Suppressor macrophage (primary cell): Measurements from ENCODE around the gene PTPRN.
A peak's percentile ranks its signal among the peaks of the same experiment; 100 is the strongest.
"Not testable (repeated sequence)": the region's sequence is repeated elsewhere in the genome, so short reads cannot be mapped to it uniquely, and the experiment has no call there.

Source experiments
- DNase-seq, 4 experiments: peaks; one replicate each; pipeline ENCODE4 v3.0.0-alpha.2; 2020 to 2022

The PTPRN gene

DNA sequence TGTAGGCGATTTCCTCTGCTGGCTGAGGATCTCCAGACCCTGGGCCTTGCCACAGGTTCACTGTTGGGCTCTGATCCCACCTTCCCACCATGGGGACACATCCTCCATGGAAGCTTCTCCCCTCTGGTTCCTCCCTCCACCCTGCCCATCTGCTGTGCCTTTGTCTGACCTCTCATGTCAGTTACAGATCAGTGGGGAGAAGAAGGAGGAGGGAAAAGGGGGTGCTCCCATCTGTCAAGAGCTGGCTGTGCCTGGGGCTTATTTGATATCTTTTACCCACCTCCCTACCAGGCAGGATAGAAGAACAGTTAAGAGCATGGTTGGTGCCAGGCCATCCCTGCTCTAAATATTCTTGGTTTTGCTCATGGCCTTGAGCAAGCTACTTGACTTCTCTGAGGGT lies 42.3 kb downstream of the PTPRN start:
- DNase-seq, result no peak

DNA sequence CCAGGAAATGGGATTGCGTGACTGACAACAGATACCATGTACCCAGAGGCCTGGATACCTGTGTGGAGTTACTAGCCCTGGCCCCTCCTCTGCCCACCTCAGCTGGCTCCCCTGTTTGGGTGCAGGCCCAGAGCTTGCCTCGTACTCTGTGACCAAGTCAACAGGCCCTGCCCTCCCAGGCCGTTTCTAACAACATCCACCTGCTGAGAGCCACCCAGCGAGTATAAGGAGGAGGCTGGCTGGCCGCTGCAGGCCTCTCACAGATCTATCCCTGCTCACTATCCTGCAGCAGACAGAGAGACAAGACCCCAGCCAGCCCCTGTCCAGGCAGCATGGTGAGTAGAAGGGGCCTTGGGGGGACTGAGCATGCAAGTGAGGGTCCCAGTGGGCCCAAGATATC lies 43.0 kb downstream of the PTPRN start:
- DNase-seq, result no peak

DNA sequence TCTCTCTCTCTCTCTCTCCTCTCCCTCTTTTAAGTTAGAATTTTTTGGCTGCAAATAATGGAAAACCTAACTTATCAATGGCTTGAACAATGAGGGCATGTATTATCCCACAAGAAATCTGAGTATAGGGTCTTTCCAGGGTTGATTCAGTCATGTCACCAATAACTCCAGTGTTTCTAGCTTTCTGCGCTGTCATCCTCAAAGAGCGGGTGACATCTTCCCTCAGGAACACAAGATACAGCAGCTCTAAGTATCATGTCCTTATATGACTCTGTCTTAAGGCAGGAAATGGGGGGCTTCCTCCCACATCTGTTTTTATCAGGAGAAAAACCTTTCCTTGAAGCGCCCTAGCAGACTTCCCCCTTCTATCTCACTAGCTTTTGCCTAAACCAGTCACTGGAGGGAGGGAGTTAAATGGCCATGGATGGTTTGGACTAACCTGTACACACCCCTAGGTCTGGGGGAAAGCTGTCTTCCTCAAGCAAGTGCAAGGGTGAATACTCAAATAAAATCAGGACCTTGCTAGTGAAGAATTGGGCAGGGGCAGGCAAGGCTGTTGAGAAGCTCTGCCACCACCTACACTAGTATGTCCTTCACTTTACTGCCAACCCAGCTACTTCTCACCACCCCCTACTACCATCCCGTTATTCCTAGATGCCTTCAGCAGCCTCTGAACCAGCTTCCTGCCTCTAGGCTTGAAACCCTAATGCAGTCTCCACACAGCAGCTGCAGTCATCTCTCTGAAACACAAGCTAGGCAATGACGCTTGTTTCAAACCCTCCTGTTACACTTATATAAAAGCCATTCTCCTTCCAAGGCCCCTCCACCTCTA lies 48.0 kb downstream of the PTPRN start:
- no peak for DNase-seq

DNA sequence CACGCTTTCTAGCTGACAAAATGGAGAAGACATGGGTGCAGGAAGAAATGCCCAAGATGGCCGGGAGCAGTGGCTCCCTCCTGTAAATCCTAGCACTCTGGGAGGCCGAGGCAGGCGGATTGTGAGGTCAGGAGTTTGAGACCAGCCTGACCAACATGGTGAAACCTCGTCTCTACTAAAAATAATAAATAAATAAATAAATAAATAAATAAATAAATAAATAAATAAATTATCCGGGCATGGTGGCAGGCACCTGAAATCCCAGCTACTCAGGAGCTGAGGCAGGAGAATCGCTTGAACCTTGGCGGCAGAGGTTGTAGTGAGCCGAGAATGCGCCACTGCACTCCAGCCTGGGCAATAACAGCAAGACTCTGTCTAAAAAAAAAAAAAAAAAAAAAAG lies 50.3 kb downstream of the PTPRN start:
- not testable (repeated sequence) for DNase-seq

DNA sequence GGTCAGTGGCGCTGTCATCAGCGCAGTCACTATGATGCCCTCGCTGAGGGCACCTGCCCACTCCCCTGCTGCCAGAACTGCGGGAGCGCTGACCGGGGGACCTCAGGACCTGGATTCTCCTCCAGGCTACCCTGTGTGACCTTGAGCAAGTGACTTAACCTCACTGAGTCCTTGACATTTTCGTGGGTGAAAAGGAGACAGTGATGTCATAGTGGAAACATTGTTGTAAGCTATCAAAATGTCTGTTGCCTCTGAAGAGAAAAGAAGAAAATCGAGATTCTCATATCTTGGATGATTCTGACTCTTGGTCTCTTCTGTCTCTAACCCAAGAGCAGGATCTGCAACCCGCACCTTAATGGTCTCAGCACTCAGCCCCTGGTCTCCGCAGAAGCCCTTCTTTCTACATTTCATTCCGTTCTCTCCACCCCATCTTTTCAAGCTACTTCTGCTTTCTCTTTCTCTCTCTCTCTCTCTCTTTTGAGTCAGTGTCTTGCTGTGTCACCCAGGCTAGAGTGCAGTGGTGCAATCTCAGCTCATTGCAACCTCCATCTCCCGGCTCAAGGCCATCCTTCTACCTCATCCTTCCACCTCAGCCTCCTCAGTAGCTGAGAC lies 54.5 kb downstream of the PTPRN start:
- DNase-seq, result peak; percentile 54 to 76 (median 60)

DNA sequence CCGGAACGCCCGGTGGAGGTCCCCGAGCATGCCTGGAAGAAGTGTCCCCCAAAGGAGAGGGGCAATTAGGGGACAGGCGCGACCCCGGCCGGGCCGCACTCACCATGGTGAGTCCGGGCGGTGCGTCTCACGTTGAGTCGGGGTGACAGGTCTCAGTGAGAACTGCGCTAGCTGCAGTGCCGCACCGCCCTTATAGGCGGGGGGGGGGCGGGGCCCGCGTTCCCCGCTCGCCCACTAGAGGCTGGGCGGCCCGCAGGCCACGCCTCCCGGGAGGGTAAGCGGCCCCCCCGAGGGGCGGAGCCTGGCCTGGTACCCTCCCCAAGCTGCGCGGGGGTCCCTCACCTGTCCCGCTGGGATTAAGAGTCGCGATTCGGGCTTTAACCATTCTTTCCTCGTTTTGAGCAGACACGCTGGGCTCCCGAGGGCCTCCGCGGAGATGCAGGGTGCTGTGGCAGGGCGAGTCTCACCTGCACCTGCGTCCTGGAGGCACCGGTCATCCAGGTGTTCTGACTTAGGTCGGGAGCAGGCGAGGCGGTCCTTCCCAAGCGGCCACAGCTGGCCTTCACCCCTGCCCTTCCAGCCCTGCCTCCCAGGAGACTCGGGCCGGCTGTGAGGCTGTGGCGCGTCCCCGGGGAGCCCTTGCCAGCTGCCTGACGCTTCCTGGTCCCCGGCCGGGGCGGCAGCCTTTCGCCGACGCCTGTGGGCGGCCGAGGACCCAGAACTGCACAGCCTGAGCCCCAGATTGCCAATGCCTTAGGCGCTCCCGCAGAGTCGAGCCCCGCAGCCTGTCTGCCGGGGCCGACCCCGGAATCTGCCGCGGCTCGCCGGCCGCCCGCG lies 55.2 kb downstream of the PTPRN start, which contains the start of gene TUBA4A:
Gene TUBA4A, minus strand, starts transcription at position 166 of the 837 bp plus-strand sequence. Its CDS starts 60 bp downstream, at position 106.
- DNase-seq, result peak; percentile 87 to 95 (median 91)

DNA sequence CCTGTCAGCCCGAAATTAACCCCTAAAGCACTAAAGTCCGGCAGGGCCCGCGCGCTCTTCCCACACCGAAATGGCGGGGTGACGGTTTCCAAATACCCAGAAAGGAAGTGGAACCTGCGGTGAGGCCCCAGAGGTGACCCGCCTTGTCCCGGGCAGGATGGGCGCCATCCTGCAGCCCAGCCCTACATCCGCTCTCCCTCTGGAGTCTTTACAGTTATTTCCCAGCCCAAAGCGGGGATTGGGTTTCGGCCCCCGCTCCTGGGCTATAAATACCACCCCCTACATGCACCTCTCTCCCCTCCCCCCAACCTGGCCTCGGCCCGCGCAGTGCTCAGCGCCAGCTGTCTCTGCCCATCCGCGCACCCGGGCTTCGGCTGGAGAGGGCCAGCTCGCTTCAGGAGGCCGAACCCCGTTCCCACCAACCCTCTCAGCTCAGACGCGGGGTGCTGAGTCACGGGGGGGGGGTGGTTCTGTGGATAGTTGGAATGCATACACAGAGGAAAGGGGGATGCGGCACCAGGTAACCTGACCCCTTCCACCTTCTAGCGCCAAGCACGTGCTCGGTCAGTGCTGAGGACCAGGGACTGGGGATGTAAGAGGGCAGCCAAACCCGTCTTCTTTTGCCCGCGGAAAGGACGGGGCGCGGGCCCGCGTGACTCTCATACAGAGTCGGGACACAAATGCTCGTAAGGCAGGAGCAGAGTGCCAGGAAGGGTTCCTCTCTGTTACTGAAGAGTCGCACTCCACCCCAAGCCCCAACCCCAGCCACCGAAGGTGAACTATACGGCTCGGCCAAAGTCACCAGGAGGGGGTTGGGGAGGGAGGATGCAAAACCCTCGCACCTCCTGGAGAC lies 56.1 kb downstream of the PTPRN start, which contains the start of gene TUBA4B:
Gene TUBA4B, plus strand, starts transcription at position 344 of the 853 bp plus-strand sequence. Its CDS starts 165 bp downstream, at position 509.
- peak; percentile 20 to 58 (median 37) for DNase-seq

DNA sequence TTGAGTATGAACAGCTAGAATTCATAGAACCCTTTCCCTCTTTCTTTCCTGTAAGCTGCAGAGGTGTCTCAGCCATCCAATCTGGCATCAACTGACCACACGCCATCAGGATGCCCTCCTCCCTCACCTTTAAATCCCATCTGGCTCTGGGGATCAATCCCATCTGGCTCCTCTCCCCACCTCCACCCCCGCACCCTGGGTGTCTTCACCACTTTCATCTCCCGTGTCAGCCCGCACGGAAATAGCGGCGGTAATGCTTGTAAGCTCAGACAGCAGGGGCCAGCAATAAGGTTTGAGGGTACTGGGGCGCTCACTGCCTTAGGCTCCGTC lies 56.7 kb downstream of the PTPRN start:
- no peak for DNase-seq

DNA sequence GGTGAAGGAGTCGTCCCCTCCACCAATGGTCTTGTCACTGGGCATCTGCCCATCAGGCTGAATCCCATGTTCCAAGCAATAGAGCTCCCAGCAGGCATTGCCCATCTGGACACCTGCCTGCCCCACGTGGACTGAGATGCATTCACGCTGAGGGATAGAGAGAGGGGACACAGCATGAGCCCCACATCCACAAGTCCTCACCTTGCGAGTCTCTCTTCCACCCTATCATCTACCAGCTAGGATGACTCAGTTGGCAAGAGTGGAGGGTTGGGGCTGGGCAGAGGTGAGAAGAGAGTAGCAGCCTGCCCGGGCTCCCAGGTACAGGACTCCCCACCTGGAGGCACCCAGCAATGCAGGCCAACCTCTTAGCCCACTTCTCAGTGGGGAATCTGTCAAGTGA lies 57.1 kb downstream of the PTPRN start:
- no peak for DNase-seq

DNA sequence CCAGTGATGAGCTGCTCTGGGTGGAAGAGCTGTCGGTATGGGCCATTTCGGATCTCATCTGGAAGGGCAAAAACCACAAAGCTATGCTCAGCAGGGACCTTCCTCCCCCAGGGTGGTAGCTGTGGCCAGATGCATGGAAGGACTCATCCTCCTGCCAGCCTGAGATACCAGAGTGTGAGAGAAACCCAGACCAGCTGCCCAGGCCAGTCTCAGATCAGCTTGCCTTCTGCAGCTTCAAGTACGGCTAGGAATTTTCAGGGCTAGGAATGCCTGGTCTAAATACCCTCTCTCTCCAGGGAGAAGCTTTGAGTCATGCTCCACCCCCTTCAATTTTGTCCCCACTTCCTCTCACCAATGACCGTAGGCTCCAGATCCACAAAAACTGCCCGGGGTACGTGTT lies 57.5 kb downstream of the PTPRN start:
- peak in 3 of 4 experiments; percentile 16 to 32 (median 20) for DNase-seq

DNA sequence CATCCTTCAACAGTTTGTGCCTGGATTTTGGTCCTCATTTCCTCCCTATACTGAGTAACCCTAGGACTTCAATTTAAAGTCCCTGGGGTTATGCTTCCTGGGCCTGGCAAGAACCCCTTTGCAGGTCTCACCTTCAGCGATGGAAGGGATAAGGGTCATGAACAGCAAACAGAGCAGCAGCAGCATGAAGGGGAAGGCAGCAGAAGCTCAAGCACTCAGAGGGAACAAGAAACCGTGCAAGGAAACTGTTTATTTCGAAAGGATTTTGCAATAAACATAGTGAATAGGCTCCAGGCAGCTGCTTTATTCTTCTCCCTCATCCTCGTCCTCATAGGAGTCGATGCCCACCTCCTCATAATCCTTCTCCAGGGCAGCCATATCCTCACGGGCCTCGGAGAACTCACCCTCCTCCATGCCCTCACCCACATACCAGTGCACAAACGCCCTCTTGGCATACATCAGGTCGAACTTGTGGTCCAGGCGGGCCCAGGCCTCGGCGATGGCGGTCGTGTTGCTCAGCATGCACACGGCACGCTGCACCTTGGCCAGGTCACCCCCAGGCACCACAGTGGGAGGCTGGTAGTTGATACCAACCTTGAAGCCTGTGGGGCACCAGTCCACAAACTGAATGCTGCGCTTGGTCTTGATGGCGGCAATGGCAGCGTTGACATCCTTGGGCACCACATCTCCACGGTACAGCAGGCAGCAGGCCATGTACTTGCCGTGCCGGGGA lies 59.0 kb downstream of the PTPRN start:
- DNase-seq, result peak in 3 of 4 experiments; percentile 13 to 45 (median 27)

DNA sequence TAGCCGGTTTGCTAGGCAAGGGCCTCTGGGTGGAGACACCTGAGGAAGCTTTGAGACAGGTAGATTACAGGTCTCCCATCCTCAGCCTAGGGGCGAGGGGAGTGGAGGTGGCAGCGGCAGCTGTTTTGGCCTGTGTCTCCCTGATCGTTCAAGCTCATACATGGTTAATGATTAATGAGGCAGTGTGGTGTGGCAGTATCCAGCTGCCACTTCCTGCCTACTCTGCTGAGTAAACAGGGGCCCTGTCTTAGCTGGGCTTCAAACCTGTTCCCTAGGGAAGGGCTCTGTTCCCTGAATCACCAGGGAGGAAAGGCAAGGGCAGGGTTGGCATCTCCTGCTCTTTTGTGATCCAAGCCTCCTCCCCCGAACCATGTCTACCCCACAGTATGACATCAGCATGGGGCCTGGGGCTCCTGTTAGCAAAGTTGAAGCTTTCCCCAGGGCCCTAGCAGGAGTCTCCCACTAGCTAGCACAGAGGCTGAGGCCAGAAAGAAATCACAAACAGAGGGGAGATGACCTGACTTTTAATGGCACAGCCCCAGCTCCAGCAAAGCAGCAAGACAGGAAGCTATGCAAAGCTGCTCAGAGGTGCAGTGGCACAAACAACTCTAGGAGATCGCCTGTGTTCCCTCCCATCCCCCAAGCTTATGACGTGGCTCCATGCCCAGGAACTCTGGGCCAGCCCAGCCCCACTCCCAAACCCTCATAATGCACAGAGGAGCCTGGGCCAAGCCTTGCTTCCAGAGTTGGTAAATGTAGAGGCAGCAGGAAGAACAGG lies 59.8 kb downstream of the PTPRN start:
- peak; percentile 30 to 63 (median 45) for DNase-seq

DNA sequence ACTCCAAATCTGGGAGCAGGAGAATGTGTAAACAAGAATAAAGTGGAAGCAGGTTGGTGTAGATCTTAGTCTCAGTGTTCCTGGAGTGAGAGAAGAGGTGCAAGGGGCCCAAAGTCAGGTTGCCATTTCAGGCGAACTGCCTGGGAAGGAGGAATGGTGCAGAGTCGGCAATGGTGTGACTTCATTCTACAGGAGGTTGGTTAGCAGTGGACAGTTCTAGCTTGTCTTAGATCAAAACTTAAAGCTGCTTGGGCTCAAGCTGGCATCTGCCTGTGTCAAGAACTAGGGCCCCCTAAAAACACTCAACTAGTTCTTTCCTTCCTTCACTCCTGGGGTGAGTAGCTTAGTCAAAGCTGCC lies 60.4 kb downstream of the PTPRN start:
- DNase-seq, result no peak

DNA sequence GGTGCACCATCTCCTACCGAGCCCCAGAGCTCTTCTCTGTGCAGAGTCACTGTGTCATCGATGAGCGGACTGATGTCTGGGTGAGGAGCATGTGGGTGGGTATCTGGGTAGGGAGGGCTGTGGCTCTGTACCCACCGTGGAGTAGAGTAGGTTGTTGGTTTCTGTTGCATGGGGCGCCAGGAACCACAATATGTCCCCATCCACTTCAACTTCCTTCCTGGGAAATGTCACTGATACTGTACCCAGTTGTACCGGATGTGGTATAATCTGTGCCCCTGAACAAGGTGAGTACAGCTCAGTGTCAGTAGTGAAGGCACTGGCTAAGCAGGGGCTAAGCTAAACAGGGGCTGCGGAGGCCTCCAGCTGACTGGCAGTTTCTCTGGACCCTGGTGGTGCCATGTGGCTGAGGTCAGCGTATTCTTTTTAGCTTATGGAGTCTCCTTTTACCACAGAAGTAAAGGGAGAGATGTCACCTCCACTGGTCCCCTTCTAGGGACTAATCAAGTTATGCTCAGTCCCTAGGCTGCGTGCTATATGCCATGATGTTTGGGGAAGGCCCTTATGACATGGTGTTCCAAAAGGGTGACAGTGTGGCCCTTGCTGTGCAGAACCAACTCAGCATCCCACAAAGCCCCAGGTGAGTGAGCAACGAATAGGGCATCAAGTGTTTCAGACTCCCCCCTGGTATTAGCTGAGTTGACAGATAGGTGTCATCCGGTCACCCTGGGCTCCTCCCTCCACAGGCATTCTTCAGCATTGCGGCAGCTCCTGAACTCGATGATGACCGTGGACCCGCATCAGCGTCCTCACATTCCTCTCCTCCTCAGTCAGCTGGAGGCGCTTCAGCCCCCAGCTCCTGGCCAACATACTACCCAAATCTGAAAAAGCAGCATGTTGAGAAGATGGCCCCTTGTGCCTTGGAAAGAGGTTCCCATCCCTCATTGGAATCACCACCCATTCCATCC lies 61.2 kb downstream of the PTPRN start:
- DNase-seq, result peak in 2 of 4 experiments; percentile 29 to 37

DNA sequence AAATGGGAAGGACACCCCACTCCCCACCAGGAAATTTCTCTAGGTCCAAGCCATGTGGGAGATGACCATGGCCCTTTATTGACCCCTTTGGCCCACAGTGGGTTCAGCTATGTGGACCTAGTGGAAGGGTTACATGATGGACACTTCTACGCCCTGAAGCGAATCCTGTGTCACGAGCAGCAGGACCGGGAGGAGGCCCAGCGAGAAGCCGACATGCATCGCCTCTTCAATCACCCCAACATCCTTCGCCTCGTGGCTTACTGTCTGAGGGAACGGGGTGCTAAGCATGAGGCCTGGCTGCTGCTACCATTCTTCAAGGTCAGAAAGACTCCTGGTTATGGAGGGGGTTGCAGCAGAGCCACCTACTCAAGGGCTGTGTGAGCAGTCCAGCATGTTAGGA lies 62.6 kb downstream of the PTPRN start:
- DNase-seq, result no peak

DNA sequence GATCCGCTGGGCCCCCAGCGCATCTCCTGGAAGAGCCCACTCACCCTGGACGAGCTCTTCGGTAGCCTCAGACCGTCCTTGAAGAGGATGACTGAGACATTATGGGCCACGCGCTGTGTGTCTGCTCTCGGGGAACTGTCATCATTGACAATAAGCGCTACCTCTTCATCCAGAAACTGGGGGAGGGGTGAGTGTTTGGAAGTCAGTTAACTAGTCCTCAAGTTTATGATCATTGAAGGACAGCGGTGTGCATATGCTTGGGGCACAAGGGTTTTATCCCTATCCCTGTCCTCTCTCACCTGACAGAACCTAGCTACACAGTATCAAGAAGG lies 63.3 kb downstream of the PTPRN start:
- DNase-seq, result no peak

DNA sequence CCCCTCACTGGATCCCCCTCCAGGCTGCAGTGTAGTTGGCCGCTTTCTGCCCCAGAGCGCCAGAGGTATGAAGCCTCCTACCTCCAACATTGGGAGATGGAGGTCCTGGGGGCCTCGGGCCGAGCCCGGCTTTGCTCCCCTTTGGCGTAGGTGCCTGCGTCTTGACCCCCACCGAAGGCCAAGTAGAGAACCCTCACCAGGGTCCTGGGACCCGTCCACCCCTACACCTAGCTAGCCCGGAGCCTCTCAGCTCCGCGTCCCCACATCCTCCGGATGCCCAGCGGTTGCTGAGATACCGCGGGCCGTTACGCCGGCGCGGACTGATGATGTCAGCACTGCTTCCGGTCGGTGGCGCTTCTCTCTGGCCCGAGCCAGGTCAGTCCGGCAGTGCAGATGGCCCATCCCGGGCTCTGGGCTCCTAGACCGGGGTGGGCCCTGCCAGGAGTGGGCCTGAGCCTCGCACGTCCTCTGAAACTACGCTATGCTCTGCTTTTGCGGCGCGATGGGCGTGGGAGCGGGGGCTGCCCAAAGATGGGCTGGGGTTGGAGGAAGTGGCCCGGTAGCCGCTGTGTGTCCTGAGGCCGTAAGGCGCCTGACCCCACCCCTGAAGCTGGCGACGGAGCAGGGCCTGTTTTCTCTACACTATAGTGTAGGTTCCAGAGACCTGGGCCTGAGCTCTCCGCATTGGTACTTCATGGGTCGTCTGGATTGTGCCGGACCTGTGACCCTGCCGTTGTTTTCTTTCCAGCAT lies 63.9 kb downstream of the PTPRN start, which contains the start of the genes GLB1L and STK16:
Gene GLB1L, minus strand, starts transcription at position 297 of the 751 bp plus-strand sequence. CDS start 1,871 bp downstream, outside the sequence.
Gene STK16, plus strand, starts transcription at position 332 of the 751 bp plus-strand sequence. CDS start 521 bp downstream, outside the sequence.
- peak; percentile 94 to 97 (median 96) for DNase-seq

DNA sequence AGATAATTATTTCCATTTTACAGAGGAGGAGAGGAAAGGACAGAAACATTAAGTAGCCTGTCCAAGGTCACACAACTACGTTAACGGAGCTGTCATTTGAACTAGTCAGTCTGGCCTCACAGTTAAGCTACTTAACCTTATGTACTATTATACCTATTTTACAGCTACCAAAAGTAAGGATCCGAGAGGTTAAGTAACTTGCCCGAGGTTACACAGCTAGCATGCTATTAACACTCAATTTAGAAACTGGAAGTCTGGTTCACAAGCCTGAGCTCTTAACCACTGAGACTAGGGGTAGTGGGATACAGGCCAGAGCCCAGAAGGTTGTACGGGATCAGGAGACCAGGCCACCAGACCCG lies 64.4 kb downstream of the PTPRN start:
- DNase-seq, result no peak
